IPS-15b (cell line): ENCODE results near the gene FHDC1.

Experiments used
- H3K27me3 ChIP-seq: one replicate; pipeline ENCODE4 v1.6.1; 2013; ENCODE audit warnings: low read length; ENCODE audit not compliant: control insufficient read depth, insufficient read depth
- H3K36me3 ChIP-seq: one replicate; pipeline ENCODE4 v1.6.1; 2013; ENCODE audit warnings: low read length; ENCODE audit not compliant: control insufficient read depth, insufficient read depth
- H3K4me1 ChIP-seq: one replicate; pipeline ENCODE4 v1.6.1; 2013; ENCODE audit warnings: mild to moderate bottlenecking, low read length; ENCODE audit not compliant: control insufficient read depth, insufficient read depth
- H3K4me3 ChIP-seq: one replicate; pipeline ENCODE4 v1.5.1; 2013; ENCODE audit warnings: low read depth, low read length
- H3K9ac ChIP-seq: one replicate; pipeline ENCODE4 v1.6.1; 2013; ENCODE audit warnings: low read depth, mild to moderate bottlenecking, low read length
- H3K9me3 ChIP-seq: one replicate; pipeline ENCODE4 v1.6.1; 2013; ENCODE audit warnings: mild to moderate bottlenecking, low read length; ENCODE audit not compliant: control insufficient read depth, insufficient read depth

Gene FHDC1

GRCh38 chr4:152974468-152975379 is 38.6 kb downstream of the FHDC1 start:
- Histone ChIP-seq H3K4me3 (no peak overlapping the region), H3K9ac (no peak overlapping the region), H3K27me3 (no peaks in the 10 kb centered on the region), H3K36me3 (peaks cover 48% of the 10 kb centered on the region), H3K4me1 (no peaks in the 10 kb centered on the region), H3K9me3 (no peaks in the 10 kb centered on the region)

GRCh38 chr4:152975380-152976211 is 39.5 kb downstream of the FHDC1 start:
- Histone ChIP-seq H3K27me3 (no peaks in the 10 kb centered on the region), H3K9me3 (no peaks in the 10 kb centered on the region), H3K4me1 (no peaks in the 10 kb centered on the region)

GRCh38 chr4:152976212-152976761 is 40.2 kb downstream of the FHDC1 start:
- Histone ChIP-seq H3K36me3 (peaks cover 34% of the 10 kb centered on the region), H3K4me3 (no peak overlapping the region), H3K9me3 (no peaks in the 10 kb centered on the region), H3K9ac (no peak overlapping the region), H3K4me1 (peaks cover 1% of the 10 kb centered on the region), H3K27me3 (no peaks in the 10 kb centered on the region)

More at GRCh38 chr4:152975380-152976211, 39.5 kb downstream of the FHDC1 start:
- Histone ChIP-seq H3K36me3 (peaks cover 41% of the 10 kb centered on the region), H3K4me3 (no peak overlapping the region), H3K9ac (no peak overlapping the region)

DNA sequence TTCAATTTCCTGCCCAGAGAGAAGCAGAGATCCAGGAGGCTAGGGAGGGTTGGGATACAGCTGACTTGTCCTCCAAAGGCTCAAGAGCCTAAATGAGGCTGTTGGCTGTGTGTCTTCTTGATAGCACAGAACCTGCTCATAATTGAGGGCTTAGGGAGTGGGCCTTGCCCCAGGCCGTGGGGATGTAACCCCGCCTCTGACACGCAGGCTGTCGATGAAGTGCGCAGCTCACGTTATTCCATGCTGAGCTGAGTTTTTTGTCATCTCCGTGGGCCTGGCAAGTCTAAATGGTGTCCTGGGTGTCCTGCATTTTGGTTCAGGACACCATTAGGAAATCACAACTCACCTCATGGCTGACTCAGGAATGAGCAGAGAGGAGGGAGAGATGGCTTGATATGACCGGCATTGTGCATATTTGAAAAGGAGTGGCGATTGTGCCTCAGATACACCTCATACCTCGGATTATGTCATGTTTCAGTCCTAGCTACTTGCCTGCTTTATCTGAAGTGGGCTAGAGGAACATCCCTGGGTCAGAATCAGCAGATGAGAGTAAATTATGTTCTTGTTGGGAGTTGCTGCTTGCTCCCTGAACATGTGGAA is 43.7 kb downstream of the FHDC1 start:
- Histone ChIP-seq H3K9ac (no peak overlapping the region), H3K9me3 (no peaks in the 10 kb centered on the region), H3K36me3 (peaks cover 16% of the 10 kb centered on the region), H3K27me3 (no peaks in the 10 kb centered on the region), H3K4me1 (peaks cover 15% of the 10 kb centered on the region), H3K4me3 (no peak overlapping the region)

- H3K9me3 ChIP-seq: no peaks in the 10 kb centered on the region
- H3K4me1 ChIP-seq: peaks cover 15% of the 10 kb centered on the region
- H3K4me3 ChIP-seq: no peak overlapping the region
- H3K36me3 ChIP-seq: peaks cover 10% of the 10 kb centered on the region
- no peak overlapping the region for H3K9ac ChIP-seq
- no peaks in the 10 kb centered on the region for H3K27me3 ChIP-seq
Observed at GRCh38 chr4:152981278-152981677, 45.2 kb downstream of the FHDC1 start.

GRCh38 chr4:152981842-152982241 is 45.7 kb downstream of the FHDC1 start:
- Histone ChIP-seq H3K27me3 (no peaks in the 10 kb centered on the region), H3K4me1 (peaks cover 15% of the 10 kb centered on the region), H3K9ac (no peak overlapping the region), H3K9me3 (no peaks in the 10 kb centered on the region), H3K36me3 (peaks cover 6% of the 10 kb centered on the region), H3K4me3 (no peak overlapping the region)

- Histone ChIP-seq H3K4me3 (no peak overlapping the region), H3K9me3 (no peaks in the 10 kb centered on the region), H3K9ac (no peak overlapping the region), H3K36me3 (no peaks in the 10 kb centered on the region), H3K27me3 (no peaks in the 10 kb centered on the region), H3K4me1 (peaks cover 15% of the 10 kb centered on the region)
Observed at GRCh38 chr4:152983221-152983620, 47.1 kb downstream of the FHDC1 start.

GRCh38 chr4:152983774-152984411 is 47.8 kb downstream of the FHDC1 start:
- Histone ChIP-seq H3K9ac (no peak overlapping the region), H3K9me3 (no peaks in the 10 kb centered on the region), H3K36me3 (no peaks in the 10 kb centered on the region), H3K4me3 (no peak overlapping the region), H3K27me3 (no peaks in the 10 kb centered on the region), H3K4me1 (peaks cover 15% of the 10 kb centered on the region)

- no peak overlapping the region for H3K4me3 ChIP-seq
- H3K36me3 ChIP-seq: no peaks in the 10 kb centered on the region
- no peaks in the 10 kb centered on the region for H3K9me3 ChIP-seq
- no peak overlapping the region for H3K9ac ChIP-seq
- no peaks in the 10 kb centered on the region for H3K27me3 ChIP-seq
- peaks cover under 1% of the 10 kb centered on the region for H3K4me1 ChIP-seq
Observed at GRCh38 chr4:152988721-152989553, 52.8 kb downstream of the FHDC1 start.

DNA sequence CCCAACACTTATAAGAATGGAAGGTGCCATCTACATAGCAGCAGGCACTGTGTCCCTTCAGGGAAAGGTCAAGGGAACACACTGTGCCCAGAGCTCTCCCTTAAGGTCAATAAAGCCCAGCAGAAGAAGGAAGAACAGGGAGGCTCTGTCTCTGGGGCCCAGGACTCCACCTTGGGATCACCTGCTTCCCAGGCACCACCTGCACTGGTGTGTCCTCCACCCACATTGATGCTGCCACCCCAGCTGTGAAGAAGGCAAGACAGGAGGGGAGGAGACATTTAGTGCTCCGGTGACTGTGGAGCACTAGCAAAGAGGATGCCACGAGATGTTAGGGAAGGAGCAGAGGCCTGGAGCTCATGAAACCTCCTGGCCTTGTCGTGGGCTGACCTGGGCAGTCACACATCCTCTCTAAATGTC is 53.4 kb downstream of the FHDC1 start:
- no peaks in the 10 kb centered on the region for H3K27me3 ChIP-seq
- H3K36me3 ChIP-seq: no peaks in the 10 kb centered on the region
- H3K9ac ChIP-seq: no peak overlapping the region
- no peaks in the 10 kb centered on the region for H3K4me1 ChIP-seq
- no peaks in the 10 kb centered on the region for H3K9me3 ChIP-seq
- no peak overlapping the region for H3K4me3 ChIP-seq
